Measurements from ENCODE around the gene HIPK3.

HIPK3 gene

DNA sequence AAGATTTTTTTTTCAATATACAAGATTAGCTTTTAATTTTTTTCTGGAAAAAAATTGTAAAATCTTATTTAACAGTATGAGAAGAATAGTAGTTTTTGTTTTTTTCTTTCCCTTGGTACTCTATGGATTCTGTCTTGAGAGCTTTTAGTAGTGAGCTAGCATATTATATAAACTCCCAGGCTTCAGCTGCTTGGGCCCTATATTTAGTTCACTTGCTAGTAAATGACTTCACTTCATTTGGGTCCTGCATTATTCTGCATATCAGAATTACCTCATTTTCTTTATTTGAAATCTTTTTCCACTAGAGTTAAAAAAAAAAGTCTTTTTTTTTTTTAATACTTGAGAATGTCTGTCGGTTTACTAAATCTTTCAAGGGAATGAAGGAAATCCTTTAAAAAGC, 33.1 kb downstream of the HIPK3 start:
- no peak for ATAC-seq (ENCODE audit: low read depth)
- Histone ChIP-seq H3K4me3 (ENCODE audit: severe bottlenecking) (no peak overlapping the region), H3K4me1 (ENCODE audit: insufficient read depth, poor library complexity, severe bottlenecking) (no peaks in the 10 kb centered on the region), H3K9me3 (ENCODE audit: severe bottlenecking) (no peaks in the 10 kb centered on the region), H3K27me3 (ENCODE audit: insufficient read depth, poor library complexity, severe bottlenecking) (no peaks in the 10 kb centered on the region), H3K27ac (ENCODE audit: poor library complexity, severe bottlenecking) (no peak overlapping the region), H3K36me3 (ENCODE audit: low read depth) (peaks cover 20% of the 10 kb centered on the region)
- DNase-seq (ENCODE audit: low spot score) = no peak
- TF ChIP-seq, protein P1, sequence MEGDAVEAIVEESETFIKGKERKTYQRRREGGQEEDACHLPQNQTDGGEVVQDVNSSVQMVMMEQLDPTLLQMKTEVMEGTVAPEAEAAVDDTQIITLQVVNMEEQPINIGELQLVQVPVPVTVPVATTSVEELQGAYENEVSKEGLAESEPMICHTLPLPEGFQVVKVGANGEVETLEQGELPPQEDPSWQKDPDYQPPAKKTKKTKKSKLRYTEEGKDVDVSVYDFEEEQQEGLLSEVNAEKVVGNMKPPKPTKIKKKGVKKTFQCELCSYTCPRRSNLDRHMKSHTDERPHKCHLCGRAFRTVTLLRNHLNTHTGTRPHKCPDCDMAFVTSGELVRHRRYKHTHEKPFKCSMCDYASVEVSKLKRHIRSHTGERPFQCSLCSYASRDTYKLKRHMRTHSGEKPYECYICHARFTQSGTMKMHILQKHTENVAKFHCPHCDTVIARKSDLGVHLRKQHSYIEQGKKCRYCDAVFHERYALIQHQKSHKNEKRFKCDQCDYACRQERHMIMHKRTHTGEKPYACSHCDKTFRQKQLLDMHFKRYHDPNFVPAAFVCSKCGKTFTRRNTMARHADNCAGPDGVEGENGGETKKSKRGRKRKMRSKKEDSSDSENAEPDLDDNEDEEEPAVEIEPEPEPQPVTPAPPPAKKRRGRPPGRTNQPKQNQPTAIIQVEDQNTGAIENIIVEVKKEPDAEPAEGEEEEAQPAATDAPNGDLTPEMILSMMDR (IDR thresholded peaks at IDR 0.05; ENCODE audit: poor library complexity, severe bottlenecking) = no peak

DNA sequence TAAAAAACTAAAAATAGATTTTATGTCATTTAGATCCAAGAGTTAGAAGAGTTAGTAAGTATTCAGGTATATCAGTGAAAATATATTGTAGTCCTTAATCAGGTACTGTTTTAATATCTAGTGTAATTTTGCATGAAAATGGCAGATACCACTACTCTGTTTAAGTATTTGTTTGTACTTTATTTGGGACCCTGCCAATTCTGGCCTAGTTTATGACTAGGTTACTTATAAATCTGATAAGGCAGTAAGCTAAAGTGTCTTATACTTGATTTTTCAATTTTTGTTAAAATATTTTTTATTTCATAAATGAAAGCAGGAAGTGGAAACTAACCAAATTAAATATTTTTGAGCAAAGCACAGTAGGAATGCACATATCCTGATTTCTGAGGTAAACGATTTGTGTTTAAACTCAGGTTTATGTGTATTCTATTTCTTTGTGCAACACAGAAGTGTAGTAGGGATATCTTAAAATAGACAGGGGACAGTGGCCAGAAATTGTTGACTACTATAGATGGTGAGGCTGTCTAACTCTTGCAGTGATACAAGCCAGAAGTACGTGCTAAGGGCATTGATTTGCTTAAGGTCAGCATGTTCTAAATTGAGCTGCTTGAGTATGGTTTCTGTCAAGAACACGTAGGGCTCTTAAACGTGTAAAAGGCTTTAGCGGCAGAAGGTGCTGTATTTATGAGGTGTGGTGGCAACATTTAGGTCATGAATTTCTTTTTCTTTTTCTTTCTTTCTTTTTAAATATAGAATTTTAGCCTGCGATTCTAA, 34.0 kb downstream of the HIPK3 start:
- TF ChIP-seq, protein P1 (IDR thresholded peaks at IDR 0.05; ENCODE audit: poor library complexity, severe bottlenecking) = no peak
- ATAC-seq (ENCODE audit: low read depth) = no peak
- Histone ChIP-seq H3K9me3 (ENCODE audit: severe bottlenecking) (no peaks in the 10 kb centered on the region), H3K4me1 (ENCODE audit: insufficient read depth, poor library complexity, severe bottlenecking) (no peaks in the 10 kb centered on the region), H3K36me3 (ENCODE audit: low read depth) (peaks cover 19% of the 10 kb centered on the region), H3K4me3 (ENCODE audit: severe bottlenecking) (no peak overlapping the region), H3K27ac (ENCODE audit: poor library complexity, severe bottlenecking) (no peak overlapping the region), H3K27me3 (ENCODE audit: insufficient read depth, poor library complexity, severe bottlenecking) (no peaks in the 10 kb centered on the region)
- DNase-seq (ENCODE audit: low spot score) = no peak

DNA sequence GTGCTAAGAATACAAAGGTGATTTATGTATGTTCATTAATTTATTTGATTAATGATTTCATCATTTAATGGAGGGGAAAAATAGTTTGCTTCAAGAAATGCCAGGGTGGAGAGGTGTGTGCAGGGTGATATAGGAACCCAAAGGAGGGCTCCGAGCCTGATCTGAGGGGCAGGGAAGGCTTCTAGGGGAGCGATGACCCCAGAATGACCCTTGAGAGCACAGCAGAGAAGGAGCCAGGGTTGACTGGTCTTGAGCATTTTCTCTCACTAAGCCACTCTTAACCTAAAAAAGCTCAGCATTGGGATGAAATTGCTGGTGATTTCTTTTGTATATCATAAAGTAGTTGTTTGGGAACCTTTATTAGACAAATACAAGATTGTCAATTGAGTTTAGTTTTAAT, 35.1 kb downstream of the HIPK3 start:
- Histone ChIP-seq H3K4me1 (ENCODE audit: insufficient read depth, poor library complexity, severe bottlenecking) (no peaks in the 10 kb centered on the region), H3K4me3 (ENCODE audit: severe bottlenecking) (no peak overlapping the region), H3K36me3 (ENCODE audit: low read depth) (peaks cover 15% of the 10 kb centered on the region), H3K9me3 (ENCODE audit: severe bottlenecking) (no peaks in the 10 kb centered on the region), H3K27me3 (ENCODE audit: insufficient read depth, poor library complexity, severe bottlenecking) (no peaks in the 10 kb centered on the region), H3K27ac (ENCODE audit: poor library complexity, severe bottlenecking) (no peak overlapping the region)
- no peak for DNase-seq (ENCODE audit: low spot score)
- TF ChIP-seq, protein P1 (IDR thresholded peaks at IDR 0.05; ENCODE audit: poor library complexity, severe bottlenecking) = no peak
- ATAC-seq (ENCODE audit: low read depth) = no peak

DNA sequence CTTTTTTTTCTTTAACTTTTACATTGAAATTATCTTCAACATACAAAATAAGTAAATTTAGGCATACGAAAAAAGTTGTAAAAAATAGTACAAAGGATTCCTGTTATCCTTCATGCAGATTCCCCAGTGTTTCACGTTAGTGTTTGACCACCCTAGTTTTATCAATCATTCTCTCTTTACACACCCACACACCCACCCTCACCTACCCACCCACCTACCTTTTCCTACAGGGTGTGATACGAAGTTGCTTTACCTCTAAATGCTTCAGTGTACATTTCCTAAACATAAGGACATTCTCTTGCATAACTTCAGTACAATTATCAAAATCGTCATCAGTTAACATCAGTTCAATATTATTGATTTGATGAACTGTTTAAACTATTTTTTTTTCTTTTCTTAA, 37.0 kb downstream of the HIPK3 start:
- H3K9me3 ChIP-seq (ENCODE audit: severe bottlenecking) = no peaks in the 10 kb centered on the region
- no peak overlapping the region for H3K4me3 ChIP-seq (ENCODE audit: severe bottlenecking)
- H3K27me3 ChIP-seq (ENCODE audit: insufficient read depth, poor library complexity, severe bottlenecking) = no peaks in the 10 kb centered on the region
- peaks cover 5% of the 10 kb centered on the region for H3K36me3 ChIP-seq (ENCODE audit: low read depth)
- DNase-seq (ENCODE audit: low spot score) (no peak), ATAC-seq (ENCODE audit: low read depth) (no peak)
- no peaks in the 10 kb centered on the region for H3K4me1 ChIP-seq (ENCODE audit: insufficient read depth, poor library complexity, severe bottlenecking)
- H3K27ac ChIP-seq (ENCODE audit: poor library complexity, severe bottlenecking) = no peak overlapping the region
- TF ChIP-seq, protein P1 (IDR thresholded peaks at IDR 0.05; ENCODE audit: poor library complexity, severe bottlenecking) = no peak

DNA sequence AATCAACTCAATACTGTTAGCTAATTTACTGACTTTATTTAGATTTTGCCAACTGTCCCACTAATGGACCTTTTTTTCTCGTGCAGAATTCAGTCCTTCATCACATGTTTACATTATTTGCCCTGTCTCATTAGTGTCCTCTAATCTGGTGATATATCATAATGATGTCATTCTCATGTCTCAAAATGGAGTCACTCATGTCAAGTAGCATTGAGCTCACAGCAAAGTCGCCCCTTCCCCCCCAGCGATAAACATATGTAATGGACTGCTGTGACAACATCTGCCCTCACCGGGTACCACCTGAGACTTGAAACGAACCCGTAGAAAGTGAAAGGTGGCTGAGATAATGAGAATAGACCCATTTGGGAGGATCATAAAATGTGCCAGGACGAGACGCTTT, 37.6 kb downstream of the HIPK3 start:
- Histone ChIP-seq H3K4me1 (ENCODE audit: insufficient read depth, poor library complexity, severe bottlenecking) (no peaks in the 10 kb centered on the region), H3K9me3 (ENCODE audit: severe bottlenecking) (no peaks in the 10 kb centered on the region), H3K27ac (ENCODE audit: poor library complexity, severe bottlenecking) (no peak overlapping the region), H3K4me3 (ENCODE audit: severe bottlenecking) (no peak overlapping the region), H3K27me3 (ENCODE audit: insufficient read depth, poor library complexity, severe bottlenecking) (no peaks in the 10 kb centered on the region), H3K36me3 (ENCODE audit: low read depth) (peaks cover 5% of the 10 kb centered on the region)
- TF ChIP-seq, protein P1 (IDR thresholded peaks at IDR 0.05; ENCODE audit: poor library complexity, severe bottlenecking) = no peak
- ATAC-seq (ENCODE audit: low read depth) = no peak
- no peak for DNase-seq (ENCODE audit: low spot score)

All from RWPE2 (cell line).